DMS 273 (cell line): Measurements from ENCODE around the gene ATP8B4.

ENCODE experiments used
- DNase-seq: peaks from one replicate; lab custom pipeline; 2025; ENCODE audit not compliant: unreplicated experiment; lab: John Stamatoyannopoulos, UW

Gene ATP8B4

GRCh38 chr15:50024281-50024680 is 94.8 kb downstream of the ATP8B4 start:
- DNase-seq: no peak

GRCh38 chr15:50018491-50018890 is 100.5 kb downstream of the ATP8B4 start:
- DNase-seq: no peak

GRCh38 chr15:50017522-50017921 is 101.5 kb downstream of the ATP8B4 start:
- DNase-seq: no peak

GRCh38 chr15:50016951-50017350 is 102.1 kb downstream of the ATP8B4 start:
- DNase-seq: no peak

GRCh38 chr15:50012790-50013189 is 106.2 kb downstream of the ATP8B4 start:
- no peak for DNase-seq

- DNase-seq: no peak
These were observed 109.4 kb downstream of the ATP8B4 start for GRCh38 chr15:50009634-50010033.

- peak; percentile 79 for DNase-seq
These were observed 115.2 kb downstream of the ATP8B4 start for GRCh38 chr15:50003786-50004334.

GRCh38 chr15:49991587-49991986 is 127.4 kb downstream of the ATP8B4 start:
- no peak for DNase-seq

- DNase-seq: no peak
These were observed 128.0 kb downstream of the ATP8B4 start for GRCh38 chr15:49990835-49991545.

- no peak for DNase-seq
These were observed 129.5 kb downstream of the ATP8B4 start for GRCh38 chr15:49989498-49989897.

- DNase-seq: no peak
These were observed 130.3 kb downstream of the ATP8B4 start for GRCh38 chr15:49988766-49989165.

GRCh38 chr15:49987896-49988295 is 131.1 kb downstream of the ATP8B4 start:
- DNase-seq: no peak

- DNase-seq: no peak
These were observed 131.7 kb downstream of the ATP8B4 start for GRCh38 chr15:49987198-49987785.

- no peak for DNase-seq
These were observed 132.7 kb downstream of the ATP8B4 start for GRCh38 chr15:49986326-49986725.

GRCh38 chr15:49985463-49985862 is 133.6 kb downstream of the ATP8B4 start:
- DNase-seq: no peak

- no peak for DNase-seq
These were observed 134.6 kb downstream of the ATP8B4 start for GRCh38 chr15:49984436-49984835.

- DNase-seq: no peak
These were observed 136.4 kb downstream of the ATP8B4 start for GRCh38 chr15:49982584-49982983.

- DNase-seq: no peak
These were observed 139.2 kb downstream of the ATP8B4 start for GRCh38 chr15:49979705-49980382.

- DNase-seq: no peak
These were observed 140.9 kb downstream of the ATP8B4 start for GRCh38 chr15:49978121-49978520.

GRCh38 chr15:49977306-49977705 is 141.7 kb downstream of the ATP8B4 start:
- no peak for DNase-seq

GRCh38 chr15:49964551-49964950 is 154.5 kb downstream of the ATP8B4 start:
- no peak for DNase-seq

GRCh38 chr15:49964061-49964460 is 155.0 kb downstream of the ATP8B4 start:
- DNase-seq: no peak
